ENCODE measurements around the gene PKNOX2.

Gene PKNOX2

DNA sequence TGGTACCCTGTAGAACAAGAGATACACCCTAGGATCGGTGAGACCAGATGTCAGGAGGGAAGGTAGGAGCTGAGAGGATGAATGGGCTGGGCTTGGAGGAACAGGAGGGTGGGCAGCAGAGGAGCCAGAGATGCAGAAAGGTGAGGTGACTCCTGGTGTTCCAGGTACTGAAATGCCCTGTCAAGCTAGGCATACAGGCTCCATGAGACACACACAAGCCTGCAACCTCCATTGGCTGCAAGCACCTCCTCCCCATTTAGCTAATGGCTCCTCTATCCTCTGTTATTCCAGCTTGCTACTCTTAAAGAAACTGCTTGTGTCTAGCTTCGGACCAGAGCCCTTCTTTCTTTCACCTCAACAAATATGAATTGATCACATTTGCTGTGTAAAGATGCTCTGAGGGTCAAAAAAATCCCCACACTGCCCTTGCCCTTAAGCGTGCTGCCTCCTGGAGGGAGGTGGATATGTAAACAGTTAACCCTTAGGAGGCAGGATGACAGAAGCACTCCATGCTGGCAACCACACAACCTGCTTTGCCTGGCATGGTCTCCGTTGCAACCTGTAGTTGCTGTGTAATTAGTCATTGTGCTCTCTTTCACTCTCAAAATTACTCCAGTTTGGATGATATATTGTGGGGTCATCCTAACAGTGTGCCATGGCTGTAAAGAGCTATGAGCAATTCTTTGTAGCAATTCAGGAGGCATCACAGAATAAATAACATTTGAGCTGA lies 156.0 kb downstream of the PKNOX2 start:
- ATAC-seq (replicated peaks) (no peak), DNase-seq (no peak)
- Mint-ChIP-seq H3K4me3 (no peak overlapping the region), H3K4me1 (no peaks in the 10 kb centered on the region), H3K27ac (no peak overlapping the region), H3K27me3 (peaks cover 5 to 31% of the 10 kb centered on the region in 2 donors), H3K9me3 (peaks cover 0 to 4% of the 10 kb centered on the region in 2 donors), H3K36me3 (no peaks in the 10 kb centered on the region)

DNA sequence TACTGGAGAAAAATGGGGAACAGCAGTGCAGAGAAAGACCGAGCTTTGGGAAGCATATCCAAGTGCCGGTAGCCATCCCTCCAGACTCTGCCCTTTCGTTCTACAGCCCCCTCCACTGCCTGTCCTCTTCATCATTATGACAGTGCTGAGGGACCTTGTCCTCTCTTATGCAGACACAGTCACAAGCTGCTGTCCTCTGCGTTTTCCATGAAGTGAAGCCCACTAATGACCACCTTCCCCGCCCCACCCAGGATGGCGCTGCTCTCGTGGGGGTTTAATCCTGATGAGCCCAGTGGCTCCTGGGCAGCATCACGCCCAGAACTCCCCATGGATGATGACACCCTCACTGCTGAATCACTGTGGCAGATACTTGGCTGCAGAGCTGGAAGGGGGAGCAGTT lies 157.7 kb downstream of the PKNOX2 start:
- ATAC-seq (replicated peaks) (no peak), DNase-seq (no peak)
- peaks cover 0 to 4% of the 10 kb centered on the region in 2 donors for H3K9me3 Mint-ChIP-seq
- peaks cover 13 to 41% of the 10 kb centered on the region in 2 donors for H3K27me3 Mint-ChIP-seq
- no peaks in the 10 kb centered on the region for H3K4me1 Mint-ChIP-seq
- H3K4me3 Mint-ChIP-seq: no peak overlapping the region
- no peaks in the 10 kb centered on the region for H3K36me3 Mint-ChIP-seq
- H3K27ac Mint-ChIP-seq: no peak overlapping the region

DNA sequence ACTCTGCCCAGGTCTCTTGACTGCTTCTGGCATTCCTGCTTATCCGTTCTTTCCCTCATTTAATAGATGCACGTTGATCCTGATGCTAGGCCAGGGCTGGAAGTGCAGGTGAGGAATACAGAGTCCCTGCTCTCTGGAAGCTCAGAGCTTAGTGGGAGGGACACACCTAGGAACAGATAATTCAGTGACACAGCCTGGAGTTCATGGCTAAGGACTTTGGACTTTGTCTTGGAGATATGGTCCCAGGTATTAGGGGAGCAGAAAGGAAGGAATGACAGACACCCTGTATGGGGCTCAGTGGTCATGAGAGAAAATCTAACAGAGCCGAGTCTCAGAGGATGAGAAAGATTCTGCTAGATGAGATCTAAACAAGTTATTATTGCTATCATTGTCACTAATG lies 160.6 kb downstream of the PKNOX2 start:
- H3K9me3 Mint-ChIP-seq: no peaks in the 10 kb centered on the region
- H3K4me3 Mint-ChIP-seq: no peak overlapping the region
- H3K36me3 Mint-ChIP-seq: no peaks in the 10 kb centered on the region
- ATAC-seq (replicated peaks) (no peak), DNase-seq (no peak)
- no peak overlapping the region for H3K27ac Mint-ChIP-seq
- peaks cover 23 to 48% of the 10 kb centered on the region in 2 donors for H3K27me3 Mint-ChIP-seq
- no peaks in the 10 kb centered on the region for H3K4me1 Mint-ChIP-seq

DNA sequence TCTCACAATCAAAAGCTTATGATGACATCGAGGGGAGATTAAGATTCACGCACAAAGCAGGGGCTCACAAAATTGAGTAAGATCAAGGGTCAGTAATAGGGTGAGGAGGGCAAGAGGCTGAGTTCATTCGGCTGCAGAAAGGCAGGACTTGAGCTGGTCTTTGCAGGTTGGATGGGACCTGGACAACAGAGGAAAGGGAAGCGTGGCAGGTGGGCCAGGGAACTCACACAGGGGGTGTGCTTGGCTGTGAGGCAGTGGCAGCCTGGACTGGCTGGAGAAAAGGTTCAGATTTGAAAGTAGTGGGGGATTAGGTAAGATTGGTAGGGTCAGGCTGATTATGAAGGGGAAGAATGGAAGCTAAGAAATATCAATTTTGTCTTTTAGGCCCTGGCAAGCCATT lies 161.6 kb downstream of the PKNOX2 start:
- peaks cover 25 to 51% of the 10 kb centered on the region in 2 donors for H3K27me3 Mint-ChIP-seq
- no peak overlapping the region for H3K4me3 Mint-ChIP-seq
- H3K36me3 Mint-ChIP-seq: no peaks in the 10 kb centered on the region
- DNase-seq: no peak
- H3K4me1 Mint-ChIP-seq: no peaks in the 10 kb centered on the region
- no peak for ATAC-seq (replicated peaks)
- H3K27ac Mint-ChIP-seq: no peak overlapping the region
- H3K9me3 Mint-ChIP-seq: no peaks in the 10 kb centered on the region

DNA sequence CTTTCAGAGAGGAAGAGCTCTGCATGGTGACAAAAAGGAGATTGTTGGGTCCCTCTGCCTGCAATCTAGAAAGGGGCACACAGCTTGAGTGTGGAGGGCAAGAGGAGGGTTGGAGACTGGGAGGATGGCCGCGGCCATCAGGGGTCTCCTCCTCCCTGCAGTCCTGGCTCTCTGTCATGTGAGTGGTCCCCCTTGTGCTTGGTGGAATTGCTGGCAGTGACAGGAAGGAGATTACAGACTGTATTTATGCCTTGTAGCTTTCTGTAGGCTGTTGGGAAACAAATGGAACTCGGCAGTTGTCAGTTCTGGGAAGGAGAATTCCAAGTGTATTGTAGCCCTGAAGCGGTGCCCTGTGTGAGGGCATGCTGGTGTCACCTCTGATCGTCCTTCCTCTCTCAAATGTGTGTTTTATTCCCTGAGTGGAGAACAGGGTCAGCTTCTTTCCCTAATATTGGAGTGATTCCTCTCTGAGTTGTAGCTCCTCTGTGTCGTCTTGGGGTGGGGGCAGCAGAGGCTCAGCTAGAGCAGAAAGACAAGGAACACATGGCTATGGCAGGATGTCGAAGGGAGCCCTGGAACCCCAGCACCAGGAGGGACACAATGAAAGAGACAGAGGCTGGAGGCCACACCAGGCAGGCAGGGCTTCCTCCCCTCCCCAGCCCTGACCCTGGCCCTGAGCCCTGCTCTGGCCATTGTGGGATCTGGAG lies 163.1 kb downstream of the PKNOX2 start:
- no peak for ATAC-seq (replicated peaks)
- Mint-ChIP-seq H3K27ac (no peak overlapping the region), H3K4me1 (no peaks in the 10 kb centered on the region), H3K36me3 (no peaks in the 10 kb centered on the region), H3K27me3 (peaks cover 20 to 44% of the 10 kb centered on the region in 2 donors), H3K4me3 (no peak overlapping the region), H3K9me3 (no peaks in the 10 kb centered on the region)
- DNase-seq: no peak

DNA sequence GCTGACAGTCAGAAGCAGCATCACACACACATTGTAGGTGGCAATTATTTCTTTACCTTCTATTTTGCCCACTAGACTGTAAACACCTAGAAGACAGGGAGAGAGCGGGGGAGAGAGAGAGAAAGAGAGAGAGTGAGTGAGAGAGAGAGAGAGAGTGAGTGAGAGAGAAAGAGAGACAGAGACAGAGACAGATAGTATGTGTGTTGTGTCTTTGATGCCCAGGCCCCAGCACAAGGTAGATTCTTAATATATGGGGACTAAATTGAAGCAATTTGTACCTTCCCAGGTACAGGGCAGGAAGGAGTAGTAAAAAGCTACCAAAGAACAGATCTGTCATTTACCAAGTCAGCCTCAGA lies 163.7 kb downstream of the PKNOX2 start:
- H3K27ac Mint-ChIP-seq: no peak overlapping the region
- H3K4me1 Mint-ChIP-seq: no peaks in the 10 kb centered on the region
- no peak for ATAC-seq (replicated peaks)
- H3K27me3 Mint-ChIP-seq: peaks cover 20 to 47% of the 10 kb centered on the region in 2 donors
- no peak for DNase-seq
- no peaks in the 10 kb centered on the region for H3K36me3 Mint-ChIP-seq
- H3K9me3 Mint-ChIP-seq: no peaks in the 10 kb centered on the region
- H3K4me3 Mint-ChIP-seq: no peak overlapping the region

DNA sequence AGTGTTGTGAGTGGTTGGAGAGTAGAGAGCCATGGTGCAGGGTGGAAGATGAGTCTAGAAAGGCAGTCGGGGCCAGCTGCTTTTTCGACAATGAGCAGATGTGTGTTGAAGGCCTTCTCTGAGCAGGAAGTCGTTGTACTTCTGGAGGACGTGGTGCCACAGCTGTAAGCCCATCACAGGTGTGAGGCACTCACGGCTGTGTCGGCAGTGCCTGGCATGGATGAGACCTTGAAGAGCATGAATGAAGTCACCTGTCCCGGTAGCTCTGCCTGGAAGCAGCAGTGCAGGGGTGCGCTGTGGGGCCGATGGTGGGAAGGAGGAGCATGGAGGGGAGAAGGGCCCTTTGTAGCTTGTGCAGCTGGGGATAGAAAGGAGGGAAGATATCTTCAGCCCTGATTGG lies 165.2 kb downstream of the PKNOX2 start:
- H3K36me3 Mint-ChIP-seq: no peaks in the 10 kb centered on the region
- H3K4me3 Mint-ChIP-seq: no peak overlapping the region
- H3K27ac Mint-ChIP-seq: no peak overlapping the region
- no peak for DNase-seq
- H3K9me3 Mint-ChIP-seq: no peaks in the 10 kb centered on the region
- peaks cover 20 to 37% of the 10 kb centered on the region in 2 donors for H3K27me3 Mint-ChIP-seq
- H3K4me1 Mint-ChIP-seq: no peaks in the 10 kb centered on the region
- ATAC-seq (replicated peaks): no peak

DNA sequence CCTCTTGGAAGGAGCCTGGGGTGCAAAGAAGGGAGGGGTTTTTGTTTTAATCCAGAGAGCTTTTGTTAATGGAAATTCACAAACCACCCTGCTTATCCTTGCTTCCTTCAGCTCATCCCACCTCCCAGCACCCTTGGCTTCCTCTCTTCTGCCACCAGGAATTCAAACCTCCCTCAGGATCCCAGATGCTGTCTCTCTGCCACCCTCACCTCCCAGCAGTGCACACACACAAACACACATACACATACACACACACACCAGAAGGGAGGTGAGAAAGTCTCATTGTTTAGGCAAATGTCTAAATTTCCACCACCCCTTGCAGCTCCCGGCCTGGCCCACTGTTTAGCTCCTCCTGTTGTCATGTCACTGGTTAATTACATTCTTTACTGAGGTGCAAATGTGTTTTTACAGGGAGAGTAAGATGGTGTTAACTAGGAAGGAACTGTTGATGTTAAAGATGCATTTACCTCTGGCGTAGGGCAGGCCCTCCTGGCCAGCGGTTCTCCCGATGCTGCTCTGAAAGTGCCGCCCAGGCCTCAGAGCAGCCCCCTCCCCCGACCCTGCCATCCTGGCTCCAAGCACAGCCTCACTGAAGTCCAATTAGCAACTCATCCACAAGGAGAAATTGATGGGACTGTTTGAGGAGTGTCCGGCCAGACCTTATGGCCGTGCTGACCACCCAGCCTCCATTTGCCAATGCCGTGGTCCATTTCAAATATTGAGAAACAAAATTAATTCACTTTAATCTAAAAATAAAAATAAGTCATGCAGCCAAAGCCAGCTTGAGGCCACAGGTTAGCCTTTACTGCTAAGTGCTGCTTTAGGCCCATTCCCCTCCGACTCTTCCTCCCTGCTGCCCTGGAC lies 166.1 kb downstream of the PKNOX2 start:
- H3K9me3 Mint-ChIP-seq: no peaks in the 10 kb centered on the region
- H3K27me3 Mint-ChIP-seq: peaks cover 20 to 44% of the 10 kb centered on the region in 2 donors
- ATAC-seq (replicated peaks): no peak
- H3K27ac Mint-ChIP-seq: no peak overlapping the region
- DNase-seq: no peak
- H3K4me3 Mint-ChIP-seq: no peak overlapping the region
- H3K36me3 Mint-ChIP-seq: no peaks in the 10 kb centered on the region
- H3K4me1 Mint-ChIP-seq: no peaks in the 10 kb centered on the region

DNA sequence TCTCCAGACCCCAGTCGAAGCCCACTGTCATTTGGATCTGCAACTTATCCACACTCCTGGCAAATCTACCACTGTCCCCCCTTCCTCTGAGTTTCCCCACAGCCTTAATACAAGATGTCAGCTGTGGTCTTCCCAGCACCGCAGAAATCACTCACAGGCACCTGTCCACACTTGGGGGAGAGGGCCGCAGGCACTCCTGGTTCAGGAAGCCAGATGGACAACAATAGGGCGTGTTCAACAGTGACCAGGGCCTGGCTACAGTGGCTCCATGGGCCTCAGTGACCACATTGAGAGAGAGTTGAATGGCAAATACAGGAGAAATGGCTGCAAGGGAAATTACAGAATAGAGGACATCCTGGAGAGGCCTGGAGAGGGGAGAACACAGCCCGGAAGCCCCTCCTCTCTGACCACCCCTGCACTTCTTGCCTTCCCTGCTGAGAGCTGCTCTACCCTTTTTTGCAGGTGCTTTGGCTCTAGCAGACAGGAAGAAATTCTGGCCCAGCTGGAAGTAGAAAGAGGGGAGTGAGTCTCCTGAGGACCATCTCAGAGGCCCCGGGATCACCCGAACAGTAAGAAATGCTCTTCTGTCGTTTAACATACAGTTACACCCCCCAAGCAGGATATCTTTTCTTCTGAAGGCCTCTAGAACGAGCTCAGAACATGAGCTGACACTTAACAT lies 166.9 kb downstream of the PKNOX2 start:
- Mint-ChIP-seq H3K36me3 (no peaks in the 10 kb centered on the region), H3K4me1 (no peaks in the 10 kb centered on the region), H3K27ac (no peak overlapping the region), H3K4me3 (no peak overlapping the region), H3K9me3 (no peaks in the 10 kb centered on the region), H3K27me3 (peaks cover 12 to 38% of the 10 kb centered on the region in 2 donors)
- DNase-seq: no peak
- ATAC-seq (replicated peaks): no peak

DNA sequence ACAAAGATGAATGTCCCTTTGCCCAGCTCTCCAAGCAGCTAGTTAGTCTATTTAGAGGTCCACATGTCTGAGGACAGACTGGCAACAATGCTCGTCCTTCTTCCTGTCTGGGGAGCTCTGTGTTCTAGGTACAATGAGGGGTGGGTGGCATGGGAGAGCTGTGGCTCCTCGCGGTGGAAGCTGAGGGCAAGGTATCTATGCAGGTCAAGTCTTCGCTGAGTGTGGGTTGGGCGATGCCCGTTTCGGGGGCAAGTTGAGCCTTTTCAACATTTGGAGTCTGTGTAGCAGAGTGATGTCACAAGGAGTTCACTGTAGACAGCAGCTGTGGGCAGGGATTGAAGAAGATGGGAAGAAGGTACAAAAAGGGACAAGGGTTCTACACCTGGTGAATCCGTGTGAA lies 168.3 kb downstream of the PKNOX2 start:
- Mint-ChIP-seq H3K36me3 (no peaks in the 10 kb centered on the region), H3K4me3 (no peak overlapping the region), H3K9me3 (no peaks in the 10 kb centered on the region), H3K4me1 (no peaks in the 10 kb centered on the region), H3K27ac (no peak overlapping the region), H3K27me3 (peaks cover 18 to 29% of the 10 kb centered on the region in 2 donors)
- DNase-seq (no peak), ATAC-seq (replicated peaks) (no peak)

DNA sequence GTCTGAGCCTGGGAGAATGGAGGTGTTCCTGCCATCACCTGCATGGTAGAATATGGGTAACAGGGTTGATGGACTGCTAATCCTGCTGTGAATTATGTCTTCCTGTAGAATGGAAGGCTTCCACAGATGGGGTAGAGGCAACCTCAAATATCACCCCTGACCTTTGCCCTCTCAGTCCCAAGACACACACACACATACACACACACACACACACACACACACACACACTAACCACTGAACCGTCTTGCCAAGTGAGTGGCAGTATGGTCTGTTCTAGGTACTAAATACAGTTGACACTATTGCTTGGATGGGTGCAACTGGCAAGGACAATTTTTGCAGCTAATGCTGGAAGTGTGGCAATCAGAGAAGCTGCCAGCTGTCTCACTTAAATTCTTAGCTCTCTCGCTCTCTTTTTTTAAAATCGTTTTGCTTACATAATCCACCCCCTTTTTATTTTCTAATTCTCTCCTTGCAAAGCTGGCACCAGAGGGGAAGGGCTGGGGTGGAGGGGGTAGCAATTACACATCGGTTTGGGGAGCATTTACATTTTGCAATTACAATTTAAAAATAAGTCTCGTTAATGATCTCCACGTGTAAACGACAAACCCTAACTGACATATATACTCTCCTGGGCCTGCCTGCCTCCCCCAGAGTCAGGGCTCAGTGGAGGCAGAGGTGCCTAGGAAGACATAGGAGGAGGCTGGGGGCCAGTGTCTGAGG lies 169.0 kb downstream of the PKNOX2 start:
- DNase-seq (no peak), ATAC-seq (replicated peaks) (no peak)
- no peaks in the 10 kb centered on the region for H3K4me1 Mint-ChIP-seq
- no peak overlapping the region for H3K27ac Mint-ChIP-seq
- no peaks in the 10 kb centered on the region for H3K36me3 Mint-ChIP-seq
- H3K4me3 Mint-ChIP-seq: no peak overlapping the region
- no peaks in the 10 kb centered on the region for H3K9me3 Mint-ChIP-seq
- H3K27me3 Mint-ChIP-seq: peaks cover 25 to 26% of the 10 kb centered on the region in 2 donors

DNA sequence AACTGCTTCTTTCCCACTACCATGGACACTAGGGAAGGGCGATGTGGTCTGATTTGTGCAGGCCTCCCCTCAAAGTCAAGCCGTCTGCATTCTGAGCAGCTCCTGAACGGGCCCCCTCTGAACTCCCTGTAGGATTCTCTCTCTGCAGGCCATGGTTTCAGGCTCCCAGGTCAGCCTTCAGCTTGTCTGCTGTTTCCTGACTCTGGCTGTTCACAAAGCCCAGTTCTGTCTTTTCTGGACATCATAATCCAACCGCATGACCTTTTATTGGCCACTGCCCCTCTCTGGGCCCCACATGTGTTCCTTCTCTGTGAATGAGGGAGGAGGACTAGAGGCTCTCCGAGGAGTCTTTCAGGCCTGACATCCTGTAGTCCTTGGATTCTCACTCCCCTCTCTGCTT lies 170.6 kb downstream of the PKNOX2 start:
- no peaks in the 10 kb centered on the region for H3K4me1 Mint-ChIP-seq
- H3K36me3 Mint-ChIP-seq: no peaks in the 10 kb centered on the region
- DNase-seq: no peak
- no peak overlapping the region for H3K27ac Mint-ChIP-seq
- H3K9me3 Mint-ChIP-seq: no peaks in the 10 kb centered on the region
- ATAC-seq (replicated peaks): no peak
- H3K4me3 Mint-ChIP-seq: no peak overlapping the region
- H3K27me3 Mint-ChIP-seq: peaks cover 22 to 24% of the 10 kb centered on the region in 2 donors

DNA sequence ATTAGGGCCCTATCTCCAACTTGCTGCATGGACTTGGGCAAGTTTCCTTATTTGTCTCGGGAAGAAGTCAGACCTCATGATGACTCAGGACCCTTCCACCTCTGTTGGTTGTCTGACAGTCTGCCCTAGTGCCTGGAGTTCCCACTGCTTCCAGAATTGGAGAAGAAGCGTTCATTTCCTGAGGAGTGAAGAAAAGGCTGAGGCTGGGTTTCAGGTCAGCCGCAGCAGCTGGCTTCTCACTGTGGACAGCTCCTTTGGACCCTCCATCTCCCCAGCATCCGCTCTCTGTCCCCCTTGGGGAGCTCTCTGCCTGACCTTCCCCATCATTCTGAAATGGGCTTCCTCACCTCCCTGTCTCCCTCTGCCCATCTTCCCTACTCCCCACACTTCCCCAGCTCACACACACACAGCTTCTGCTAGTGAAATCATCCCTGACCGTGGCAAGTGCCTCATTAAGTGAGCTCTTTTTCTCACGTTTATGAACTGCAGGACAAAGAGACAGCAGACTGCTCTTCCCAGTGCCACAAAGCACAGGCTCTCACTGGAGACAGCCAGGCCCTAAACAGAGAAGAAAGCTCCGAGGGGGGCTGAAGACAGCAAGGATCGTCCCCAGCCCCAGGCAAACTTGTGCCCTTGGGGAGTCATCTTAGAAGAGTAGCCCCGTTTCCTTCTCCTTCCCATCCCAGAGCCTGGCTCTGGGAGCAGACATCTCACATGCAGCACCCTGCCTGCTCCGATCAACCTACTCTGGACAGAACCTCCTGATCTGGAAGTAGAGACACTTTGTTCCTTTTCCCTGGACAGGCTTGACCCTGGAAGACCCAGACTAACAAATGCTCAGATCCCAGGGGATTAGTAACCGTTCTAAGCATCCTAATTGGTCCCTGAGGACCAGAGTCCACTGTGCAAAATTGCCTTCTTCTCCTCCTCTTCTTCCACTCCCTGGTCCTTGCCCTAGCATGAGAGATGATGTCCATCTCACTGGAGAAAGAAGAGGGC lies 173.6 kb downstream of the PKNOX2 start:
- Mint-ChIP-seq H3K27me3 (peaks cover 17 to 22% of the 10 kb centered on the region in 2 donors), H3K4me3 (no peak overlapping the region), H3K9me3 (no peaks in the 10 kb centered on the region), H3K4me1 (no peaks in the 10 kb centered on the region), H3K27ac (no peak overlapping the region), H3K36me3 (no peaks in the 10 kb centered on the region)
- DNase-seq (no peak), ATAC-seq (replicated peaks) (no peak)
